Measurements from ENCODE around the gene RB1.

Gene RB1

GRCh38 chr13:48457578-48458242, 154.2 kb downstream of the RB1 start:
- DNase-seq = no peak

- DNase-seq = no peak
Observed at GRCh38 chr13:48475230-48475629, 171.7 kb downstream of the RB1 start.

- DNase-seq = no peak
Observed at GRCh38 chr13:48476215-48476614, 172.7 kb downstream of the RB1 start.

GRCh38 chr13:48476686-48477085, 173.1 kb downstream of the RB1 start:
- no peak for DNase-seq

GRCh38 chr13:48477191-48477855, 173.8 kb downstream of the RB1 start:
- DNase-seq = no peak

- DNase-seq = no peak
Observed at GRCh38 chr13:48478391-48478790, 174.8 kb downstream of the RB1 start.

- DNase-seq = no peak
Observed at GRCh38 chr13:48483575-48483974, 180.0 kb downstream of the RB1 start.

GRCh38 chr13:48485432-48485831, 181.9 kb downstream of the RB1 start:
- DNase-seq = no peak

GRCh38 chr13:48486362-48486761, 182.8 kb downstream of the RB1 start:
- DNase-seq = no peak

GRCh38 chr13:48486836-48487235, 183.3 kb downstream of the RB1 start:
- DNase-seq = no peak

GRCh38 chr13:48487968-48488367, 184.4 kb downstream of the RB1 start:
- no peak for DNase-seq

- DNase-seq = no peak
Observed at GRCh38 chr13:48488995-48489394, 185.4 kb downstream of the RB1 start.

GRCh38 chr13:48489666-48490065, 186.1 kb downstream of the RB1 start:
- DNase-seq = no peak

- no peak for DNase-seq
Observed at GRCh38 chr13:48490241-48490640, 186.7 kb downstream of the RB1 start.

- no peak for DNase-seq
Observed at GRCh38 chr13:48491423-48492095, 188.0 kb downstream of the RB1 start.

GRCh38 chr13:48492096-48492440, 188.5 kb downstream of the RB1 start:
- DNase-seq = no peak

GRCh38 chr13:48492470-48493065, 189.0 kb downstream of the RB1 start:
- no peak for DNase-seq

GRCh38 chr13:48493066-48493765, 189.7 kb downstream of the RB1 start:
- no peak for DNase-seq

GRCh38 chr13:48493851-48494250, 190.3 kb downstream of the RB1 start:
- no peak for DNase-seq

GRCh38 chr13:48494874-48495273, 191.3 kb downstream of the RB1 start:
- no peak for DNase-seq

- DNase-seq = no peak
Observed at GRCh38 chr13:48496271-48497161, 193.0 kb downstream of the RB1 start.

- DNase-seq = no peak
Observed at GRCh38 chr13:48497669-48498068, 194.1 kb downstream of the RB1 start.

Data from NCI-H1694 treated with DMSO at 0.1 percent for 48 hours (cell line).